HL-60/S4 (cell line): ENCODE results near the gene NAE1.

Experiments
- in situ Hi-C: fragments of 300-500 bp; cut with MboI; formaldehyde crosslinking; loops from 2 replicates; pipeline ENCODE4 v1.14.3; 2022; ENCODE audit warnings: low sequenced_read_pairs

The NAE1 gene

DNA sequence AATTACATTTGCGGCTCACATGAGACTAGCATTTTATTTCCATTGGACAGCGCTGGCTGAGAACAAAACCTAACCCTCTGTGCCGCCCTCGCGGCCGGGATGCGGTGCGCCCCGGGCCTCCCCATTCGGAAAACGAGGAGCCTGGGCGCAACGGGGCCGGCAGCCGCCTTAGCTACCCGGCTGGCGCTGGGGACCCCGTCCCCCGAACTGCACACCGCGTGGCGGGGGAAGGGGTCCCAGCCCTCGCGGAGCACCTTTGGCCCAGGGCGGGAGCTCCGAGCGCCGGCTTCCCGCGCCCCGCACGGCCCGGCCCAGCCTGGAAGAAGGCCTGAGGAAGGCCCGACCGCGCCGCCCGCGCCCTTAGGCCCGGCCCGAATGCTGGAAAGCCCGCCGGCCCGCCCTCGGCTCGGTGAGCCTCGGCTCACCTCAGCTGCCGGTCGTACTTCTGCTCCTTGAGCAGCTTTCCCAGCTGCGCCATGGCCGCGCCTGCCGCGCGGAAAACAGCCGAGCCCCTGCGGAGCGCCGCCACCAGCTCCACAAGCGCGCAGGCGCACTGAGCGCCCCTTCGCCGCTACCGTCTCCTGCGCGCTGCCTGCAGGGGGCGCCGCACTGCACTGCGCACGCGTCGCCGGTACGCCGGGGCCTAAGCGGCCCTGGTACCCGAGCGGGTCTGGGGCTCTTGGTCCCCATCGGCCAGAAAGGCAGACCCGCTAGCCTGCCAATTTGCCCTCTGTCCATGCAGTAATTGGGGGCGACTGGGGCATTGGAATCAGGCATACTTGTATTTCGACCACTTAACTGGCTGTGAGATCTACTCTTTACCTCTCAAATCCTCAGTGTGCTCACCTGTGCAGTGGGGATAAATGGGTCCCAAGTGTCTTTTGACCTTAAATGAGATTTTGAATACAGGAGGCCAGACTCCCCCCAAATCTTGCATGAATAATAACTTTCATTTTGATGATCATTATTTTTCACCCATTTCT lies at the start of gene NAE1:
Gene NAE1, minus strand, starts transcription at position 555 of the 983 bp plus-strand sequence. Its CDS starts 77 bp downstream, at position 478.
- in situ Hi-C loops = no loop called here

DNA sequence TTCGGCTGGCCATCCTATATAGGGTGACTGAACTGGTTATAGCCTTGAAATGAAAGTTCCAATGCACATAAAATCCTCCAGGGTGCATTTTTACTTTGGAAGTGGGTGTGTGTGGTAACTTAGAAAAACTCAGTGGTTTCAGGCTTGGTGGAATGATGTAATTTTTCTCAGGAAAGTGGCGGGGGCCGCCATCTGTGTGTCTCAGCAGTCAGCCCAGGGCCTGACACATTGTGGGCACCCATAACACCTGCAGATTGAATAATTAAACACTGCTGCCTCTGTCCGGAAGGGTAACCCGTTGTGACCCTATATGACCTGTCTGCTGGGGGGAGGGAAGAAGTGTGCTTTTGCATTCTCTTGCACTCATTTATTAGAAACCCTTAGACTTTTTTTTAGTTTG lies 47.3 kb upstream of the NAE1 start:
- in situ Hi-C loops = no loop called here

DNA sequence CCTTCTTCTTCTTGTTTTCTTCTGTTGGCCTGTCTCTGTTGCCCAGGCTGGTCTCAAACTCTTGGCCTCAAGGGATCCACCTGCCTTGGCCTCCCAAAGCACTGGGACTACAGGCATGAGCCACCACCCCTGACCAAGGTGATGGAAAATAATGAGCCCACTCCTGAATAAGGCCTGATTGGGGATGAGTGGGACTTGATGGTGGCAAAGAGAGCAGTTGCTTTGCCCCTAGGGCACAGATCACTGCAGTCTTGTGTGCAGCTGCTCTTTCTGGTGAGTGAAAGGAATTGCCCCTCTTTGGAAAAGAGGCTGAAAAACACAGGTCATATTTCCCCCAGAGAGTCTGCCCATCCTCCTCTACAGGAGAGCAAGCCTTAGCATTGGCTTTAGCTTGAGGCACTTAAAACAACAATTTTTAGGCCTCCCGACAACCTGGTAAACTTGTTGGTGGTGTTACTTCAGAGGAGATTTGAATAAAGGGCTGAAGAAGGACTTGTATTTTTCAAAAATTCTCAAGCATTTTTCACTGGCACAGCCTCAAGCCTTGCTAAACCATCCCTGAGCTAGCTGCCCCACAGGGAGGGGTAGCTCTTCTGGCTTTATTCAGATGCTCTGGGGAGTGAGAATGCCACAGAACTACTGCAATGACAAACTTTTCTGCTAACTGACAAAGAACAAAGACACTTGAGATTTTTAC lies 43.5 kb upstream of the NAE1 start:
- in situ Hi-C loops = loop anchor here (25.0 kb wide), 1 partner anchor 462 kb away; no protein-coding TSS in a partner anchor

DNA sequence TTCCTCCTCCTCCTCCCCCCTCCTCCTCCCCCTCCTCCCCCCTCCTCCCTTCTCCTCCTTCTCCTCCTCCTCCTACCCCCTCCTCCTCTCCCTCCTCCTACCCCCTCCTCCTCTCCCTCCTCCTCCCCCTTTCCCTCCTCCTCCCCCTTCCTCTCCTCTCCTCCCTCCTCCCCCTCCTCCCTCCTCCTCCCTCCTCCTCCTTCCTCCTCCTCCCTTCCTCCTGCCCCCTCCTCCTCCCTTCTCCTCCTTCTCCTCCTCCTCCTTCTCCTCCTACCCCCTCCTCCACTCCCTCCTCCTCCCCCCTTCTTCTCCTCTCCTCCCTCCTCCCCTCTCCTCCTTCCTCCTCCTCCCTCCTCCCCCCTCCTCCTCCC lies 42.9 kb upstream of the NAE1 start:
- in situ Hi-C loops = loop anchor here (25.0 kb wide), 1 partner anchor 461 kb away; no protein-coding TSS in a partner anchor

DNA sequence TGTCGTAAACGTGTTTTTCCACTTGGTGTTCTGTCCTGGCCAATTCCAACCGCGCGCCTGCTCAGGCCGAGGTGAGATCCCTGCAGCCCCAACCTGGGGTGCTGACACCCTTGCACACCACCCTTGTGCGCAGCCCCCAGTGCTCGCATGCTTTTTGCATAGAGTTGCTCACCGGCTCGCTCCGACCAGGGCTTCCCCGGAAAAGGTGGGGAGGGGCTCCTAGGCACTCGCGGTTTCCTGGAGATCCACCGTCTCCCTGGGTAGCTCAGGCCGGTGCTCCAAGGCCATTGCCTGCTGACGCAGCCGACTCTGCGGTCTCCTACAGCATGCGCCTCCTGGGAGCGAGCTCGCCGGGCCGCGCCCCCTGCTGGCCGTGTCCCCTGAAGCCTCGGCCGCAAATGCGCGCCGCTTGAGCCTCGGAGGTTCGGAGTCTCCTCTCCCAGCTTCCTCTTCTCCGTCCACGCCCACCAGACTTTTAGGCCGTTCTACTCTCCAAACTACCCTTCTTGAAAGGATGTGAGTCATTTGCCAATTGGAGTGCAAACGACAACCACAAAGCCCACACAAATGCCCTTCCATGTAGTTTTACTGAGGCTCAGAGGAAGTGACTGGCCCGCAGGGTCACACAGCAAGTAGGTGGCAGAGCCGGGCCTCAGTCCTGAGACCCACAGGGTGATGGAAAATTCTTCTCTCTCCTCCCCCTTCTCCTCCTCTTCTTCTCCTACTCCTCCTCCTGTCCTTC lies 42.3 kb upstream of the NAE1 start:
- in situ Hi-C loops = loop anchor here (25.0 kb wide), 1 partner anchor 461 kb away; no protein-coding TSS in a partner anchor

DNA sequence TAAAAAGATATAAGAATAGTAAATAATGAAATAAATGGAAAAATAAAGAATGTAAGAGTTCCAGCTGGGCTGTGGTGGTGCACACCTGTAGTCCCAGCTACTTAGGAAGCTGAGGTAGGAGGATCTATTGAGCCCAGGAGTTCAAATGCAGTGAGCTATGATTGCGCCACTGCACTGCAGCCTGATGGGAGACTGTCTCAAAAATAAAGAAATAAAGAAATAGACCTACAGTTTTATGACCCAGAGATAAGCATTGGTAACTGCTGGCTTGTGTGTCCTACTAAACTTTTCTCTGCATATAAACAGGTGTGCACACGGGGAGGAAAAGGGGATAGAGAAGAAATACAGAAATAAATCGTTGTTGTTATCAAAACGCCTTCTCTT lies 41.8 kb upstream of the NAE1 start:
- in situ Hi-C loops = loop anchor here (25.0 kb wide), 1 partner anchor 460 kb away; no protein-coding TSS in a partner anchor

DNA sequence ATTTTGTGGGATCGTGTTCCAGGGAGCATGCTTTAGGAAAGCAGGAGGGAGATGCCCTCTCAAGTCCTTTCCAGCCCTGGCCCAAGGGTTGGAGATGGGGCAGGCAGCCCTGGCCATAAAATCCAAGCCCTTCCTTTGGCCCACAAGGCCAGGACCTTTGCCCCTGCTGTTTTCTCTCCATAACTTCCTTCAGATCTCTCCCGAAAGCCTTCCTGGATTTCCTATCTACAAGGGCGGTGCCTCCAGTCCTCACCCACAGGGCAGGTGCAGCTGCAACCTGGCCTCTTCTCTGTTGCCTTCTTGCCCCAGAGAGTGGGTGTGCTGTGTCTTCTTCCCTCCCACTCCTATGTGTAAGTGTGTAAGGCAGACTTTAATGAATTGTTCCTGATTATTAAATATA lies 41.1 kb upstream of the NAE1 start:
- in situ Hi-C loops = loop anchor here (25.0 kb wide), 1 partner anchor 460 kb away; no protein-coding TSS in a partner anchor

DNA sequence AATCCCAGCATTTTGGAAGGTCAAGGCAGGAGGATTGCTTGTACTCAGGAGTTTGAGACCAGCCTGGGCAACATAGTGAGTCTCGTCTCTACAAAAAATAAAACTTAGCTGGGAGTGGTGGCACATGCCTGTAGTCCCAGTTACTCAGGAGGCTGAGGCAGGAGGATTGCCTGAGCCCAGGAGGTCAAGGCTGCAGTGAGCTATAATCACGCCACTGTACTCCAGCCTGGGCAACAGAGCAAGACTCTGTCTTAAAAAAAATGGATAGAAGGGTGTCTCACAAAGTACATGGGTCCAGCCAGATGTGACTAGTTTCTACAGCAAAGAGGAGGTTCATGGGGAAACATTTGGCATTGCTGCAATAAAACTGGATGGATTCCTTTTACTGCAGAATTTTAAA lies 40.6 kb upstream of the NAE1 start:
- in situ Hi-C loops = loop anchor here (25.0 kb wide), 1 partner anchor 459 kb away; no protein-coding TSS in a partner anchor

DNA sequence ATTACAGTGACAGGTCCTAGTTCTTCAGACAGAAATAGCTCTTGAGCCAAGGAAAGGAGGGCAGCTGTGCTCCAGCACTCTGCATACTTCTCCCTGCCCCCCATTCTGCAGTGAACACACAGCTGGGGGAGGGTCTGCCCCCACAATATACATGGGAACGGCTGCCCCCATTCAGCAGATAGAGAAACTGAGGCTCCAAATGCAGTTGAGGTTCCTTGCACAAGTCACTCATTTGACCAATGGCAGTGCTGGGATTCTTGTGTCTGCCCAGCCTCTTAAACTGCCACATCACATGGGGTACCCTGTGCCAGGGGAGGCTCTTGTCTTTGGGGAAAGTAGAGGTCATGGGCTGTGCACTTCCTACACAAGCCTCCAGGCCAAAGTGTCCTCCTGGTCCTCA lies 38.6 kb upstream of the NAE1 start:
- in situ Hi-C loops = loop anchor here (25.0 kb wide), 1 partner anchor 457 kb away; no protein-coding TSS in a partner anchor

DNA sequence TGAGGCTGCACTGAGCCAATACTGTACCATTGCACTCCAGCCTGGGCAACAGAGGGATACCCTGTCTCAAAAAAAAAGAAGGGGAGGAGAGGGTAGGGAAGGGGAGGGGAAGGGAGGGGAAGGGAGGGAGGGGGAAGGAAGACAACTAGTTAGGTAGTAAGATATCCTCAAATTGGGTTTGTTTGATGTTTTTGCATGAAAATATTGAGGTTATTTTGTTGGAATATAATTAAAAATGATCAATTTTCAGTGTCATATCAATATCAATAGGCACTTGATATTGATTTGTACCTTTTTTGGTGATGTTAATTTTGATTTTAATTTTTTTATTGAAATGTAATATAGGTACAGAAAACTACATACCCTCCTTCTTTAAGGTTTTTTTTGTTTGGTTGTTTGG lies 32.9 kb upstream of the NAE1 start:
- in situ Hi-C loops = loop anchor here (25.0 kb wide), 1 partner anchor 451 kb away; no protein-coding TSS in a partner anchor

DNA sequence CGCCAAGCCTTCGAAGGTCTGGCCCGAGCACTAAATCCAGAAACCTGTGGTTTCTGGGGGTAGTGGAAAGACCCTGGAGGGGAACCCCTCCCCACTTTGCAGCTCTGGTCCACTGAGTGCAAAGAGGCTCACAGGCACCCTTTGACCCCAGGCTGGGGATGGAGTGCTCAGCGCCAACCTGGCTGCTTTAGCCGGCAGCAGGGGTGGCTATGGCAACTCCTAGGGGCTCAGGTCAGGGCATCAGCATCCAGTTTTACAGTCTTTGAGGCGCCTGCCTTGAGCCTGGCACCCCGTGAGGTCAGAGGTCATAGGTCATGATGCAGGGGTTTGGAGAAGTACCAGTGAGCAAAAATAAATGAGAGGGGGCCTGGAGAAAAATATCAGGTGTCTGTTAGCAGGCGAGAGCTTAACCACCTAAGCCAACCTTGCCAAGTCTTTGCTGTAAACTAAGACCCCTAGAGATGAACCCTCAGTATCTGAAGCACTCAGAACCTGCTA lies 31.3 kb upstream of the NAE1 start:
- in situ Hi-C loops = loop anchor here (25.0 kb wide), 1 partner anchor 450 kb away; no protein-coding TSS in a partner anchor

DNA sequence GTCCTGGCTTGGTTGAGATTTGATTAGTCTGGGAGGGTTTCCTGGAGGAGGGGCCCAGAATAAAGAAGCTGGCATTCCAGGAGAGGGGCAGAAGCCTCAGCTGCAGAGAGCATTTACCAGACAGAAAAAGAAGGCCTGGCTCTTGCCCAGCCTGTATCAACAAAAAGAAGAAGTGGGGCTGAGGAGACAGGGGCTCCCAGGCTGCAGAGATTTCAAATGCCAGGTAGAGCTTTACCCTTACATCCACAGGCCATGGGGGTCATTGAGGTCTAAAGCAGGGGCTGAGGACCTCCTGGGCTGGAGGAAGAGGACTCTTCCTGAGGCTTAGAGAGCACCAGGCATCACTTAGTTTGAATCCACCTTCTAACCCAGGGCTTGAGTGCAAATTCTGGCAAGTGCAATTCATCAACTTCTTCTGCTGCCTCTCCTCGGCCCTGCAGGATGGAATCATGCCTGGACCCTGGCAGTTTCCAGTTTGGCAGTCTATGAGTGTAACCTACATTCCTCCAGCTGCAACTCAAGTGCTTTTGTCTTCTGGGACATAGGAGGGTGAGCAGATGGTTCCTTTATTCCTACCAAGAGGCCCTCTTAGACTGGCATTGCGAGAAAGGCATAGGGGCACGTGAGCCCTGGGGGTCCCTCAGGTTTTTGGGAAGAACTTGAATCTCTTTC lies 28.8 kb upstream of the NAE1 start:
- in situ Hi-C loops = loop anchor here (25.0 kb wide), 1 partner anchor 447 kb away; no protein-coding TSS in a partner anchor

DNA sequence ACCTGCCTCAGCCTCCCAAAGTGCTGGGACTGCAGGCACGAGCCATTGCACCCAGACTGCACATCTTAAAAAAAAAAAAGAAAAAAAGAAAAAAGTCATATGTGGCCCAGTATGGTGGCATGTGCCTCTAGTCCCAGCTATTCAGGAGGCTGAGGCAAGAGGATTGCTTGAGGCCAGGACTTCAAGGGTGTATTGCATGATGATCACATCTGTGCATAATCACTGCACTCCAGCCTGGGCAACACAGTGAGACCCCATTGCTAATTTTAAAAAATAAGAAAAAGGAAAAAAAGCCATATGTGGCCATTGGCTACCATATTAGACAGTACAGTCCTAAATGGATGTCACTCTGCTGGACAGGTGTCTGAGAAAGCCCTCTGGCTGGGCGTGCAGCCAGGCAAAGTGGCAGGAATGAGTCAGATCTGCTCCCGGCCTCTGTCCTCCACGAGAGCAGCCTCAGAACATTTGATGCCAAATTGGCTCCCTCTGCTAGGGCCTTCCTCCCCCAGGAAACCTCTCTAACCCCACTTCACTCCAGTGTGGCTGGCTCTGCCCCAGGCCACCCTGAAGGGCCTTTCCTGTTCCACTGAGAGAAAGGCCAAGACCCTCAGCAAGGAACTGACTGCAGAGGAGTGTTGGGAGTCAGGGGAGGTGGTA lies 28.1 kb upstream of the NAE1 start:
- in situ Hi-C loops = loop anchor here (25.0 kb wide), 1 partner anchor 447 kb away; no protein-coding TSS in a partner anchor

DNA sequence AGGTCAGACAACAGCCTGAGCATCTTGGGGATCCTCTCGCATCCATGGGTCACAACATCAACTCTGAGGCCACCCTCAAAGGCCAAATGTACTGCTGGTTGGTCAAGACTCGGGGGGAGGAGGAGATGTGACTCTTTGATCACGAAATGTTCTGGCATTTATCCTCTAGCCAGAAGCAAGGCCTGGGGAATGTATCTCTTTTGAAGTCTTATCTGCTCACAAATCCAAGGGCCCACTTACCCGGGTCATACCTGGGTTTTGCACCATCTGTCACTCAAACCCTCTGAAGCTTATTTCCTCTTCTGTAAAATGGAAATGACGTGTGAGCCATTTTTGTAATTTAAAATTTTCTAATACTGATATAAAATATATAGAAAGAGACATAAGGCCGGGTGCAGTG lies 26.7 kb upstream of the NAE1 start:
- in situ Hi-C loops = loop anchor here (25.0 kb wide), 1 partner anchor 445 kb away; no protein-coding TSS in a partner anchor

DNA sequence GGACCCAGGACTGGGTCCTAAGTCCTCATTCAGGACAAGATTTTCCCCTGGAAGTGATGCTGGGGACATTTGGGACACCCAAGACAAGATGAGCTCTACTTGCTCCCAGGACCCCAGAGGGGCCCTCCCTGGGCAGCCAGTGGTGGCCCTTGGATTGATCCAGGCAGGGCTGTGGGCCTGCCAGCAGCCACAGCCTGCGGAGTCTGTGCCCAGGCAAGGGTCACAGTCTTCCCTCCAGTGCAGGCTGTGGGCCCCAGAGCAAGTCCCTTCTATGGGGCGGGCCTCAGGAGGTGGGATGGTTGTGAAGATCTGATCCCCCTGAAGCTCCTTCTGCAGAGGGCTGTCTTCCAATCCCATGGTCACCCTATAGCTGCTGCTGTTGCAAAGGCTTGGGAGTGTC lies 26.0 kb upstream of the NAE1 start:
- in situ Hi-C loops = loop anchor here (25.0 kb wide), 1 partner anchor 444 kb away; no protein-coding TSS in a partner anchor

DNA sequence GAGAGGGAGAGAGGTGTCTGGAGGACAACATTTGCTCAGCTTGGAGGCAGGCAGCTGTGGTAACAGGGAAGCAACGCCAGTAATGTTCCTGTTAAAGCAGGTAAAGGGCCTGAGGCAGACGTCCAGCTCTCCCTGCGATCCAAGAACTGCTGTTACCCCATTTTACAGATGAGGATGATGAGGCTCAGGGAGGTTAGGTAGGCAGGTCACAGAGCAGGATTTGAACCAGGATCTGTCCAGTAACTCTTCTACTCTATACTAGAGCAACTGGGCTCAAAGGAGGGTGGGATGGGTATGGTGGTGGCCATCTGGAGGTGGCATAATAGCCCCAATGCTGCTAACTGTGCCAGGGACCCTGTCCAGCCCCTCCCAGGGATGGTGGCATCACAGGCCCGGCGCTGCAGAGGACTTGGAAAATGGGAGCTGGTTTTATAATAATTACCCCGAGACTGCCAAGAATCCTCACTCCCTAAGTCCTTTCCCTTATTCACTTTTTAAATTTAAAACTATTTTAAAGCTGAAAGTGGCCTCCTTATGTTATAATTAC lies 25.5 kb upstream of the NAE1 start:
- in situ Hi-C loops = loop anchor here (25.0 kb wide), 1 partner anchor 444 kb away; no protein-coding TSS in a partner anchor

DNA sequence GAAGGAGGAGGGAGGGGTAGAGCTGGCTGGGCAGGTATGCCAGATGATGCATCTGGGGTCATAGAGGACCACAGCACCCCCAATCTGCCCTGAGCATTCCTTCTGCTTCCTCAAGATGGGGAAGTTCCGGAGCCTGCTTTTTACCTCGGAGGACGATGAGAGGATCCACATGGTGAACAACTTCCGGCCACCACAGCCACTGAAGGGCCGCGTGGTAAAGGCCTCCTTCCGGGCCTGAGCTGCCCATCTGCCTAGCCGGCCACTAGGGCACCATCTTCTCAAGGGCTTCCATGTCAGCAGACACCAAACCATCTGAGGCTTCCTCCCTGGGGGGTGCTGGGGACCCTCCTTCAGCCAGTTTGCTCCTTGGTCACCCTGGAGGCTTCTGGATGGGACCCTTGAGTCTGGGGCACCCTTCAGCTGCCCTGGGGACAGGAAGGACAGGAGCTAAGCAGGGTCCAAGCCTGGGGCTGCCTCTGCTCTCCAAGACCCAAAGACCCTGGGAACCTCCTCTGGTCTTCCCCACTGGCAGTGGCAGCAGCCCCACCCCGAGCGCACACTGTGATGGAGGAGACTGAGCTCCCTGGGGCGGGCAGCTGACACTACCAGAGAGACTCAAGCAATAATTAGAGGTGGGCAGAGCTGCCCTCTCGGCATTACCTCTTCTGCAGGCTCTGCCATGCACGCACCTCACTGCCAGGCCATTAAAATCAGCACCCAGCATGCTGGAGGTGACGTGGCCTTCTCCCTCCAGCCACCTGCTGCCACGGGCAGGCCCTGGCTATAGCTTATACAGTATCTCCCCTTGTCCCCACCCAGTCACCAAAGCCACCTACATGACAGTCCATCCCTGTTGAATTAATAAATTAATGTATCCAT lies 22.7 kb upstream of the NAE1 start:
- in situ Hi-C loops = loop anchor here (25.0 kb wide), 1 partner anchor 441 kb away; no protein-coding TSS in a partner anchor
